Pancreas (tissue), 10 donors: Measurements from ENCODE around the gene SLCO2A1. TPM values are rescaled to one million over a fixed set of nuclear protein-coding genes. Genes with fewer than 3 reads are reported as not detected.

Experiments
- ATAC-seq, 4 donors: fragments of 200-7000 bp; cut with Tn5 transposase; one replicate each; pipeline versions ENCODE4 v1.8.0 to v1.9.1; 2020; ENCODE audit warnings: mild to moderate bottlenecking in 4 of 4, moderate library complexity in 4 of 4
- DNase-seq, 6 donors: peaks; one replicate each; pipeline ENCODE4 v3.0.0-alpha.2; 2020
- FAIRE-seq: peaks from 2 replicates; lab custom pipeline; 2012; peaks lifted over from hg19 to GRCh38; lab: Jason Lieb, UNC
- H3K27ac ChIP-seq, 4 donors: fragments of 200-600 bp; sonication (generic); 1 replicate in 3 of 4; 2 replicates in 1 of 4; pipeline versions ENCODE4 v1.5.0 to v1.8.0; 2020
- H3K27me3 ChIP-seq, 4 donors: fragments of 200-600 bp; one replicate each; pipeline ENCODE4 v1.8.0; 2021
- H3K36me3 ChIP-seq, 3 donors: fragments of 200-600 bp; sonication (generic) in 1 of 3; one replicate each; pipeline versions ENCODE4 v1.5.0 to v1.8.0; 2020 to 2021
- H3K4me1 ChIP-seq, 3 donors: fragments of 200-600 bp; one replicate each; pipeline ENCODE4 v1.8.0; 2021
- H3K4me3 ChIP-seq, 4 donors: fragments of 200-600 bp; sonication (generic) in 2 of 4; one replicate each; pipeline versions ENCODE4 v1.5.0 to v1.8.0; 2020 to 2021
- H3K9me3 ChIP-seq, 4 donors: fragments of 200-600 bp; one replicate each; pipeline ENCODE4 v1.8.0; 2021
- WGBS, 2 donors: extraction: QIAGEN DNeasy Blood & Tissue Kit; methylation state at CpG; one replicate each; pipeline ENCODE4 v1.1.7; 2013; 5-methylcytosine and 5-hydroxymethylcytosine counted together
- intact Hi-C, 3 donors: fragments of 100-400 bp; cut with DNase I; formaldehyde crosslinking; loops; one replicate each; pipeline versions ENCODE4 v1.11.1 to v1.14.2; 2022
- polyA plus RNA-seq, 2 donors: library from polyadenylated mRNA; stranded (reverse); fragments of 200-250 nt; gene quantifications; one replicate each; pipeline ENCODE4 v1.2.3, GENCODE V29; 2013
- total RNA-seq, 6 donors: library from RNA; stranded (reverse); fragmentation: NEBNext Ultra II Directional in 4 of 6; extraction: Animal tissue kit (Norgen Biotek cat#: 25700) in 4 of 6; gene quantifications; one replicate each; pipeline versions ENCODE4 v1.2.1 to v1.2.4, GENCODE V29; 2021 to 2023
- TF ChIP-seq, protein P1 (sequence below), 4 donors: fragments of 200-600 bp; sonication (generic) in 3 of 4; IDR thresholded peaks; one replicate each; pipeline versions ENCODE4 v1.5.0 to v1.8.0; 2021; ENCODE audit warnings: antibody characterized with exemption in 4 of 4
- donor health status: healthy with polysubstance abuse.
- donor health status: DM: no; HTN: no; CAD: no; lungs with moderate emphysema.
- donor health status: DM: no; HTN: no; CAD: no.
- donor health status: control.
- donor health status: control.
- donor health status: Bipolar disorder and iron deficiency.
- donor health status: DM: yes; HTN: yes; CAD: no.
- donor health status: DM: no; HTN: no; CAD: no.
- donor health status: DM: no; HTN: no; CAD: no.
- donor health status: DM: yes; HTN: yes; CAD: no.

SLCO2A1 gene
- total and polyA plus RNA-seq, 8 donors = 4.6 to 17.5 (median 10.4) TPM

DNA sequence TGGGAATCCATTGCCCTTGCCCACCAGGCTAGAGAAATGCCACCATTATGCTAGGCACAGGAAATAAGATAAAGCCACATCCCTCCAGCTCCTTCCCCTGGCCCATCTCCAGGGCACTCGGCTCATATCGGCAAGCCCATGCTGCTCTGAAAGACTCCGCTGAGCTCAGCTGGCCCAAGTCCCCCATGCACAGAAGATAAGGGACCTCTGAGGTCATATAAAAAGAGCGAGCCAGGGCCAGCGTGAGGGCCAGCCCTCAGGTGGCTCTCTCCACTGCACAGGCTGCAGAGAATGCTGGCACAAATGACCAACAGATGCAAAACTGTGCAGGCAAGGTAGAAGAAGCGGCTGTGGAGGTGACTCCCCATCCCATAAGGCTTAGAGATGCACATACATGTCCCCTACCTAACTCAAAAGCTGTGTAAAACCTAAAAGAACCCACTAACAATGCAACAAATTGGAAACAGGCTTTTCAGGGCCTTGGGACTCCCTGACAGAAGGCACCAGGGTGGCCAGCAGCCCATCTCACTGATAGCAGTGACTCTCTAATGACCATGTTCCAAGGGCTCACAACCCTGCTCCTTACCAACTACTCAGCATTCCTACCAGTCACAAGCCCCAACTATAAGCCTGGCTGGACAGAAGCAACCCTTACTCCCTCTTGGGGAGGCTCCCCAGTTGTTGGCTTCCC is 137.0 kb downstream of the SLCO2A1 start:
- H3K9me3 ChIP-seq = no peaks in the 10 kb centered on the region

GRCh38 chr3:133891662-133892378 is 137.9 kb downstream of the SLCO2A1 start:
- intact Hi-C loops = no loop called here
- Histone ChIP-seq H3K9me3 (no peaks in the 10 kb centered on the region), H3K27me3 (no peaks in the 10 kb centered on the region), H3K36me3 (no peaks in the 10 kb centered on the region), H3K4me3 (no peak overlapping the region), H3K27ac (no peak overlapping the region), H3K4me1 (peaks cover 0 to 4% (median 0%) of the 10 kb centered on the region in 3 donors)
- DNase-seq (no peak), ATAC-seq (no peak), FAIRE-seq (no peak)
- 96% methylated on average over 11 of the region's 11 CpGs for WGBS, 2 donors
- TF ChIP-seq, protein P1, sequence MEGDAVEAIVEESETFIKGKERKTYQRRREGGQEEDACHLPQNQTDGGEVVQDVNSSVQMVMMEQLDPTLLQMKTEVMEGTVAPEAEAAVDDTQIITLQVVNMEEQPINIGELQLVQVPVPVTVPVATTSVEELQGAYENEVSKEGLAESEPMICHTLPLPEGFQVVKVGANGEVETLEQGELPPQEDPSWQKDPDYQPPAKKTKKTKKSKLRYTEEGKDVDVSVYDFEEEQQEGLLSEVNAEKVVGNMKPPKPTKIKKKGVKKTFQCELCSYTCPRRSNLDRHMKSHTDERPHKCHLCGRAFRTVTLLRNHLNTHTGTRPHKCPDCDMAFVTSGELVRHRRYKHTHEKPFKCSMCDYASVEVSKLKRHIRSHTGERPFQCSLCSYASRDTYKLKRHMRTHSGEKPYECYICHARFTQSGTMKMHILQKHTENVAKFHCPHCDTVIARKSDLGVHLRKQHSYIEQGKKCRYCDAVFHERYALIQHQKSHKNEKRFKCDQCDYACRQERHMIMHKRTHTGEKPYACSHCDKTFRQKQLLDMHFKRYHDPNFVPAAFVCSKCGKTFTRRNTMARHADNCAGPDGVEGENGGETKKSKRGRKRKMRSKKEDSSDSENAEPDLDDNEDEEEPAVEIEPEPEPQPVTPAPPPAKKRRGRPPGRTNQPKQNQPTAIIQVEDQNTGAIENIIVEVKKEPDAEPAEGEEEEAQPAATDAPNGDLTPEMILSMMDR (IDR thresholded peaks at IDR 0.05) = no peak

More for the DNA sequence above, 137.0 kb downstream of the SLCO2A1 start:
- 34 to 48% methylated on average over 6 of the region's 6 CpGs for WGBS, 2 donors
- DNase-seq = peak in 2 of 6 donors; percentile 61 to 72
- no peak overlapping the region for H3K4me3 ChIP-seq
- FAIRE-seq = no peak
- H3K27me3 ChIP-seq = no peaks in the 10 kb centered on the region
- intact Hi-C loops = no loop called here
- H3K27ac ChIP-seq = no peak overlapping the region
- H3K4me1 ChIP-seq = peaks cover 0 to 4% (median 0%) of the 10 kb centered on the region in 3 donors
- TF ChIP-seq, protein P1 (IDR thresholded peaks at IDR 0.05) = no peak
- ATAC-seq = peak; percentile 44 to 59 (median 52)
- H3K36me3 ChIP-seq = no peaks in the 10 kb centered on the region

DNA sequence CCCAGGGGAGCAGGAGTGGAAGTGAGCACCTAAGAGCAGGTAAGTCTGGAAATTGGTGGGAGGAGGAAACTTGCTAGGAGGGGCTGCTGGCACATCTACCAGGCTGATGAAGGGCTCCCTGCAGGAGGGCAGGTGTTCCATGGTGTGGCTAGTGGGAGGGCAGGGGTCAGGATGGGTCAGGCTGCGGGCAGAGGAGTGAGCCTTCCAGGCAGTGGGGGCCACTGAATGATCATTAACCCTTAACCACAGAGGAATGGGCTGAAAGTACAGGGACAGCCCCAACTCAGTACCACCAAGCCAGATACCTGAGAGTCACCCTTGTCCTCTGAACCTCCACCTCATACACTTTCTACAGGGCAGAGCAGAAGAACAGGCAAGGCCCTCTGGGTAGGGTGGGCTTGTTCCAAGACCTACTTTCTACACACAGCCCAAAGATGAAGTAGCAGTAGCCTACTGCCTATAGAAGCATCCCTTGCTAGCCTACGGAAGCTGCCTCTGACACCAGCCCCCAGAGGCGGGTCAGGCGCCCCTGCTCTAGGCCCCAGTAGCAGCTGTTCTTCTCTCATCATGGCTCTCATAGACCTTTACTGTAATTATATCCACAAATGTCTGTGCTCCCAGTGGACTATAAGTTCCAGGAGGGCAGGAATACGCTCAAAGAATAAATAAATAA is 138.6 kb downstream of the SLCO2A1 start:
- DNase-seq (no peak), ATAC-seq (no peak), FAIRE-seq (no peak)
- Histone ChIP-seq H3K36me3 (no peaks in the 10 kb centered on the region), H3K27ac (no peak overlapping the region), H3K4me3 (no peak overlapping the region), H3K4me1 (peaks cover 0 to 4% (median 0%) of the 10 kb centered on the region in 3 donors), H3K9me3 (no peaks in the 10 kb centered on the region), H3K27me3 (no peaks in the 10 kb centered on the region)
- 84 to 100% methylated on average over 5 of the region's 5 CpGs for WGBS, 2 donors
- TF ChIP-seq, protein P1 (IDR thresholded peaks at IDR 0.05) = no peak
- intact Hi-C loops = no loop called here

- Histone ChIP-seq H3K27ac (no peak overlapping the region), H3K4me3 (no peak overlapping the region), H3K9me3 (no peaks in the 10 kb centered on the region), H3K4me1 (peaks cover 0 to 4% (median 0%) of the 10 kb centered on the region in 3 donors), H3K36me3 (no peaks in the 10 kb centered on the region), H3K27me3 (no peaks in the 10 kb centered on the region)
- FAIRE-seq = no peak
- 87 to 93% methylated on average over 2 of the region's 2 CpGs for WGBS, 2 donors
- intact Hi-C loops = no loop called here
- DNase-seq = no peak
- no peak for ATAC-seq
- TF ChIP-seq, protein P1 (IDR thresholded peaks at IDR 0.05) = no peak
Measured at GRCh38 chr3:133890037-133890436, 139.7 kb downstream of the SLCO2A1 start.
